HG03378 (cell line): Measurements from ENCODE around the gene DGUOK.
"Not testable (repeated sequence)": the region's sequence is repeated elsewhere in the genome, so short reads cannot be mapped to it uniquely, and the experiment has no call there.

ENCODE experiments used
- ATAC-seq: cut with Tn5 transposase; IDR thresholded peaks from one replicate; pipeline ENCODE4 v1.9.1; 2021; ENCODE audit warnings: mild to moderate bottlenecking, moderate library complexity; ENCODE audit not compliant: unreplicated experiment

DGUOK gene

GRCh38 chr2:73926493-73927327 lies at the start of gene DGUOK:
Gene DGUOK, plus strand, starts transcription at chr2:73926880. Its CDS starts 31 bp downstream, at chr2:73926911.
- ATAC-seq = peak; percentile 97

DNA sequence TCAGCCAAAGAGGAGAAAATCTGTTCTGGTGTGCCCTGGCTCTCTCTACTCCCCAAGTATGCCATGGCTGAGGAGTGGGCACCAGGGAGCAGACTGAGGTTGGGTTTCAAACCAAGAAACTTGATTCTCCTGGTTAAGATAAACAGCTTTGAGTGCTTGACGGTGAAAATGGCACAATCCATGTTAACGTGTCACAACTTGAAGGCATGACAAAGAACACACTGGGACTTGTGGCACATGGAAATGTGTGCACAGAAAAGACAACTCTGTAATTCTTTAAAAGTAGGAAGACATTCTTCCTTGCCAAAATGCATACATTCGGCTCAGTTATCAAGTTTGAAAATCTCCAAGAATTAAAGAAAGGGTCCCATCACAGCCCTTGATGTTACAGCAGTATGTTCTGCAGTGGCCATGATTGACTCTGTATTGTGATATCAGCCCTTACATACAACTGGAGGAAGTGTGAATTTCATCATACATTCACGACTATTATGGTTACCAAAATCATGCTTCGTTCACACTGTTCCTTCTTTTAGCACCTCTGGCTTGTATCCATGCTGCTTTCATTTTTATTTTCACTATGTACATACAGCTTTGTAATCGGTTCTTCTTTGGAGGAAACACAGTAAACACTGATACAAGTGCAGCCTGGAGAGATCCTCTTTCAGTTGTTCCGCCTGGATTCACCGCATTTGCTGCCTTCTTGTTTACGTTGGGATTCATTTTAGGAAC lies 49.4 kb upstream of the DGUOK start:
- ATAC-seq = no peak

GRCh38 chr2:73877984-73878383 lies 48.7 kb upstream of the DGUOK start:
- not testable (repeated sequence) for ATAC-seq

GRCh38 chr2:73885406-73885805 lies 41.3 kb upstream of the DGUOK start:
- no peak for ATAC-seq

DNA sequence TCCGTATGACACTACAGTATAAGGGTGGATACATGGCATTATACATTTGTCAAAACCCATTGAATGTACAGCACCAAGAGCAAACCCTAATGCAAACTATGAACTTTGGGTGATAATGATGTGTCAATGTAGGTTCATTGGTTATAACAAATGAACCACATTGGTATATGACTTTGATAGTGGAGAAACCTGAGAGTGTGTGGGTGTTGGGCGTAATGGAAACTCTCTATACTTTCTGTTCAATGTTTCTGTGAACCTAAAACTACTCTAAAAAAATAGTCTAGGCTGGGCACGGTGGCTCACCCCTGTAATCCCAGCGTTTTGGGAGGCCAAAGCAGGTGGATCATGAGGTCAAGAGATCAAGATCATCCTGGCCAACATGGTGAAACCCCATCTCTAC lies 40.3 kb upstream of the DGUOK start:
- ATAC-seq = no peak

DNA sequence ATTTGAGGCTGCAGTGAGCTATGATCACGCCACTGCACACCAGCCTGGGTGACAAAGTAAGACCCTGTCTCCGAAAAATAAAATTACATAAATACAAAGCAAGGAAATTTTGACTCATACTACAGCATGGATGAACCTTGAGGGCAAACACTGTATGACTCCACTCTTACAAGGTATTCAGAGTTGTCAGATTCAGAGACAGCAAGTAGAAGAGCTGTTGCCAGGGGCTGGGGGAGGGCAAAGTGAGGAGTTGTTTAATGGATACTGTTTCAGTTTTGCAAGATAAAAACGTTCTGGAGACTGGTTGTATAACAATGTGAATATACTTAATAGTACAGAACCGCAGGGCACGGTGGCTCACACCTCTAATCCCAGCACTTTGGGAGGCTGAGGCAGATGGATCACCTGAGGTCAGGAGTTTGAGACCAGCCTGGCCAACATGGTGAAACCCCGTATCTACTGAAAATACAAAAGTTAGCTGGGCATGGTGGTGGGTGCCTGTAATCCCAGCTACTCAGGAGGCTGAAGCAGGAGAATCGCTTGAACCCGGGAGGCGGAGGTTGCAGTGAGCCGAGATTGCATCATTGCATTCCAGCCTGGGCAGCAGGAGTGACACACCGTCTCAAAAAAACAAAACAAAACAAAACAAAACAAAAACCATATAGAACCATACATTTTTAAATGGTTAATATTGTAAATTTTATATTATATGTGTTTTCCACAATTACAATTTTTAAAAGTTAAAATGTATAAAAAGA lies 38.9 kb upstream of the DGUOK start:
- not testable (repeated sequence) for ATAC-seq

- ATAC-seq = no peak
Measured at GRCh38 chr2:73888388-73888787, 38.3 kb upstream of the DGUOK start.

DNA sequence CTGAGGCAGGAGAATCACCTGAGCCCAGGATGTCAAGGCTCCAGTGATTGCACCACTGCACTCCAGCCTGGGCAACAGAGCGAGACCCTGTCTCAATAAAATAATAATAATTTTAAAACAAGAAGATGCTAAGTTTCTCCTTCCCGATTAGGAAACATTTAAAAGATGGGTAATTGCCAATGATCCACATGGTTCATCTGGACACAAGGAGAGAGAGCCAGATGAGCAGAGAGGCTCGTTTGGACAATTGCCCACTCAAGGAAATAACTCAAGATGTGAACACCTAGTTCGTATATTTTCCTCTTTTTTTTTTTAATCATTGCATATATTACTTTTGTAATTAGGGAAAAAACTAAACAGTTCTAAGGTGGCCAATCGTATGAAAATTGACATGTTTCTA lies 37.5 kb upstream of the DGUOK start:
- no peak for ATAC-seq

- ATAC-seq = no peak
Measured at GRCh38 chr2:73890301-73891092, 36.2 kb upstream of the DGUOK start.

GRCh38 chr2:73891276-73891901 lies 35.3 kb upstream of the DGUOK start:
- no peak for ATAC-seq

DNA sequence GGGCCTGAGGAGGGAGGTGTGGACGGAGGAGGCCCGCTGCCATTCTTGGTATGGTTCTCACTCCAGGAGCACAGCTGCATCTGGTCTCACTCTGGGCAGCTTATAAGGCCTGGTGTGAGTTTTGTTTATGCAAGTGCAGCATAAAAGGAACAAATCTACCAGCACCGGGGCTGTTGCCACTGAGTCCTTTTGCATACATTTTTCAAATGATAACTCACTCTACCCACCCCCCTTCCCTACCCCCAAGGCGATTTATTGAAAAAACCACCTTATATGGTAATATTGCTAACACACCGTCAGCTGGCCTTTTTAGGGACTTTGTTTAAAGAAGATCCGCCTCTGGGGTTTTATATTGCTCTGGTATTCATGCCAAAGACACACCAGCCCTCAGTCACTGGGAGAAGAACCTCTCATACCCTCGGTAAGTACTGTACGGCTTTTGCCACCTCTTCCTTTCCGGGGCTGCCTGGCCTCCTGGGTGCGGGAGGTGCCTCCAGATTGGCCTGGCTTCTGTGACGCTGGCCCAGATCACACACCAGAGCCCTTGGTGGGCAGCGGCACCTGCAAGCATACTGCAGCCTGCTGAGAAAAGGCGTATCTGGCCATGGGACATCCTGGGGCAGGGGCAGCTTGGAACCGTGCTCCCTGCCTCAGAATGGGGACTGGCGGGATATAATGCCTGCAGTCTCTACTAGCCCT lies 33.9 kb upstream of the DGUOK start, which contains the start of gene ACTG2:
TSS of gene ACTG2 (plus strand) at position 378 of the 699 bp plus-strand sequence. CDS start 8,304 bp downstream, outside the sequence.
- no peak for ATAC-seq

- no peak for ATAC-seq
Measured at GRCh38 chr2:73893764-73894474, 32.8 kb upstream of the DGUOK start.

- no peak for ATAC-seq
Measured at GRCh38 chr2:73894475-73894850, 32.2 kb upstream of the DGUOK start.

- ATAC-seq = no peak
Measured at GRCh38 chr2:73894877-73895276, 31.8 kb upstream of the DGUOK start.

- no peak for ATAC-seq
Measured at GRCh38 chr2:73895473-73895872, 31.2 kb upstream of the DGUOK start.

DNA sequence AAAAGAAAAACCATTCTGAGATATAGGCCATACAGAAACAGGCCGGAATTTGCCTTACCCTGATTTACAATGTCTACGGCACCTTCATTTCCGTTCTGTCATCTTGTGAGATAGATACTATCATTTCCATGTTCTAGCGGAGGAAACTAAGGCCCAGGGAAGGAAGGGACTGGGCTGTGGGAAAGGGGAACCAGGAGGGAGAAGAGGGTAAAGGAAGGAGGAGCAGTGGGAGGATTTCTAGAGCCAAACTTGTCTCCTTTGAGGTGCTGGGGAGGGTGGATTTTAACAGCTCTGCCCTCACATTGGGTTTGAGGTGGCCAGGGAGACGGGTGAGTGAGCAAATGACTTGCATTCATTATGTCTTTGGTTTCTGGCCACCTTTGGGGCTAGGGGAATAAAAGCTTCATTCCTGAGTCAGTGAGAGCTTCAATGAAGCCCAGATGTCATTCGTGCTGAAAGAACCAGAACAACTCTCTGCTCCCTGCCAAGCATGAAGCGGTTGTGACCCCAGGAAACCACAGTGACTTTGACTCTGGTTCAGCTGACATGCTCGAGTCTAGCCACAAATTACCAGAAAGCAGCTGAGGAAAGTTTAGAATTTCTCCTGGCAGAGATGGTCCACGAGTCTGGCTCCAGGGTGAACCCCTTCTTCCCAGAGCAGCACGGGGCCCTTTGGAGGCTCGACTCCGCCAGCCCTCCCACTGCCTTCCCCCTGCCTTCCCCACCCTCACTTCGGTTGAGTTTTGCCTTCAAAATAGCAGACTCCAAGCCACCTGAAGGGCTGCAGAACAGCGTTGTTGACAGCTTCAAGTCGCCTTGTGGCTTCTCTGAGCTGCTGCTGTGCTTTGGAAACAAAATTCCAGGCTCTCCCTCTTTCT lies 30.1 kb upstream of the DGUOK start:
- peak; percentile 58 for ATAC-seq

DNA sequence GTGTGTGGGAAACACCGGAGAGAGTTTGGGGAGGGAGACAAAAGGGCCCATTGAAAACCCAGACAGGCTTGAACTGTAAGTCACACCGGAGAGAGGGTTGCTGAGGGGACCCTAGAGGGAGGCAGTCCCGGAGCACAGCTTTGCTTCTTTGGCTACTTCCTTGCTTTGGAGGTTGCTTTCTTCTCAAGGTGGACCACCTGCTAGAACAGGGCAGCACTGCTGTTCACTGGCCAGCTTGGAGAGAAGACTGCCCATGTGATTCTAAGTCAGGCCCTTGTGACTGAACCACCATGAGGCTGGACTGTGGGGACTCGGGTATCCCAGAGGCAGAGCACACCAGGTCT lies 29.5 kb upstream of the DGUOK start:
- ATAC-seq = no peak

- no peak for ATAC-seq
Measured at GRCh38 chr2:73897934-73898333, 28.7 kb upstream of the DGUOK start.
